DOHH2 (cell line): Measurements from ENCODE around the gene AK8.

Experiments
- CTCF ChIP-seq: fragments of 200-600 bp; sonication (generic); IDR thresholded peaks from one replicate; pipeline ENCODE4 v1.5.1; 2014; ENCODE audit warnings: antibody characterized with exemption, mild to moderate bottlenecking, low read depth, low read length; ENCODE audit not compliant: poor library complexity, severe bottlenecking
- EZH2phosphoT487 ChIP-seq: fragments of 200-600 bp; sonication (generic); IDR thresholded peaks from 2 replicates; pipeline ENCODE4 v1.6.1; 2017; ENCODE audit warnings: borderline replicate concordance, mild to moderate bottlenecking, antibody characterized with exemption, low read length, moderate library complexity, mixed read lengths

- TF ChIP-seq CTCF (no peak), EZH2phosphoT487 (no peak)
Observed at GRCh38 chr9:132787748-132788159, 90.3 kb downstream of the AK8 start.
